Osteocyte (in vitro differentiated cells): ENCODE data around the gene MFAP3L. TPM values are rescaled to one million over a fixed set of nuclear protein-coding genes. Genes with fewer than 3 reads are reported as not detected.

Experiments used
- DNase-seq: peaks from one replicate; pipeline ENCODE4 v3.0.0; 2021; ENCODE audit warnings: mixed read lengths; ENCODE audit not compliant: unreplicated experiment; ENCODE audit errors: extremely low spot score
- H3K27ac Mint-ChIP-seq: one replicate; pipeline ENCODE4 v1.8.0; 2021; ENCODE audit warnings: mild to moderate bottlenecking, mixed read lengths; ENCODE audit not compliant: unreplicated experiment
- H3K27me3 Mint-ChIP-seq: one replicate; pipeline ENCODE4 v1.8.0; 2021; ENCODE audit warnings: mixed read lengths; ENCODE audit not compliant: unreplicated experiment
- H3K36me3 Mint-ChIP-seq: one replicate; pipeline ENCODE4 v1.8.0; 2021; ENCODE audit warnings: mixed read lengths; ENCODE audit not compliant: unreplicated experiment
- H3K4me1 Mint-ChIP-seq: one replicate; pipeline ENCODE4 v1.8.0; 2021; ENCODE audit warnings: mixed read lengths; ENCODE audit not compliant: unreplicated experiment
- H3K4me3 Mint-ChIP-seq: one replicate; pipeline ENCODE4 v1.8.0; 2021; ENCODE audit warnings: mild to moderate bottlenecking, moderate library complexity, mixed read lengths; ENCODE audit not compliant: unreplicated experiment
- H3K9me3 Mint-ChIP-seq: one replicate; pipeline ENCODE4 v1.8.0; 2021; ENCODE audit warnings: mixed read lengths; ENCODE audit not compliant: unreplicated experiment
- CTCF ChIP-seq: fragments of 200-600 bp; sonication (generic); IDR thresholded peaks from 2 replicates; pipeline ENCODE4 v1.5.0; 2021; ENCODE audit warnings: antibody characterized with exemption, mild to moderate bottlenecking, moderate library complexity
- total RNA-seq: library from RNA; stranded (reverse); gene quantifications from 2 replicates; pipeline ENCODE4 v1.2.1, GENCODE V29; 2021

The MFAP3L gene
- total RNA-seq, 1 donor from 2014 or later, result 2.5 TPM

- TF ChIP-seq CTCF, result no peak
- no peak for DNase-seq
- Mint-ChIP-seq H3K27ac (no peak overlapping the region), H3K4me3 (no peak overlapping the region), H3K36me3 (peaks cover 14% of the 10 kb centered on the region), H3K4me1 (no peaks in the 10 kb centered on the region), H3K27me3 (no peaks in the 10 kb centered on the region), H3K9me3 (no peaks in the 10 kb centered on the region)
These were observed 32.6 kb upstream of the MFAP3L start for GRCh38 chr4:170058826-170059225.

- Mint-ChIP-seq H3K27ac (no peak overlapping the region), H3K9me3 (no peaks in the 10 kb centered on the region), H3K27me3 (no peaks in the 10 kb centered on the region), H3K4me1 (no peaks in the 10 kb centered on the region), H3K36me3 (peaks cover 11% of the 10 kb centered on the region), H3K4me3 (no peak overlapping the region)
- DNase-seq, result no peak
- no peak for TF ChIP-seq CTCF
These were observed 31.7 kb upstream of the MFAP3L start for GRCh38 chr4:170057866-170058265.

DNA sequence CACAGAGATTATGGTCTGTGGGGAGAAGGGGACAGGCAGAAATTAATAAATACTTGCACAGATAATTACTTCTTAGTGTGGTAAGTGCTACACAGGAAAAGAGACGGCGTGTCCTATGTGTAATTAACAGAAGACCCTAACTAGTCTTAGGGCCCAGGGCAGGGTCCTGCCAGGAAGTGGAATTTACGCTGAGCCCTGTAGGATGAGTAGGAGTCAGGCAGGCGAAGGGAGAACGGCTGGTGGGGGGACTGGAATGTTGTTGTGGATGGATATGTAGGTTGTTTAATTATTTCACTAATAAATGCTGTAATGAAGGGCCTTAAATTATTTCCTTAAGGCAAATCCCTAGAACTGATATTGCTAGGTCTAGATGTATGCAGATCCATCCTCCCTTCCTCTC, 26.7 kb upstream of the MFAP3L start:
- Mint-ChIP-seq H3K27me3 (peaks cover 10% of the 10 kb centered on the region), H3K36me3 (no peaks in the 10 kb centered on the region), H3K27ac (no peak overlapping the region), H3K4me3 (no peak overlapping the region), H3K4me1 (peaks cover 3% of the 10 kb centered on the region), H3K9me3 (no peaks in the 10 kb centered on the region)
- TF ChIP-seq CTCF, result no peak
- no peak for DNase-seq

DNA sequence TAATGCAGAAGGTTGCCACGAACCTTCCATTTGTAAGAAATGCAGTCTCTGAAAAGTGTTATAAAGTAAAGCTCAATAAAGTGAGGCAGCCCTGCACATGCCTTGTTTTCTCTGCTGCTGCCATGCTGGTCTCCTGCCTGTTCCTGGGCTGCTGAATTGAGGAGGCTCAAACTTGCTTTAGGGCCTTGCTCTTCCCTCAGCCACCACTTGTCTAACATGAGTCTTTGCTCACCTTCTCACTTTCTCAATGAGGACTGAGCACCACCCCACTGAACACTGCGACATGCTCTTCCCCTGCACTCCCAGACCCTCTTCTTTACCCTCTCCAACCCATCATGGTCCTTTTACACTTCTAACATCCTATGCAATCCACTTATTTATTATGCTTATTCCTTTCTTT, 25.2 kb upstream of the MFAP3L start:
- no peaks in the 10 kb centered on the region for H3K9me3 Mint-ChIP-seq
- DNase-seq, result no peak
- H3K27ac Mint-ChIP-seq, result no peak overlapping the region
- TF ChIP-seq CTCF, result no peak
- H3K4me3 Mint-ChIP-seq, result no peak overlapping the region
- peaks cover 3% of the 10 kb centered on the region for H3K4me1 Mint-ChIP-seq
- H3K27me3 Mint-ChIP-seq, result peaks cover 11% of the 10 kb centered on the region
- no peaks in the 10 kb centered on the region for H3K36me3 Mint-ChIP-seq

DNA sequence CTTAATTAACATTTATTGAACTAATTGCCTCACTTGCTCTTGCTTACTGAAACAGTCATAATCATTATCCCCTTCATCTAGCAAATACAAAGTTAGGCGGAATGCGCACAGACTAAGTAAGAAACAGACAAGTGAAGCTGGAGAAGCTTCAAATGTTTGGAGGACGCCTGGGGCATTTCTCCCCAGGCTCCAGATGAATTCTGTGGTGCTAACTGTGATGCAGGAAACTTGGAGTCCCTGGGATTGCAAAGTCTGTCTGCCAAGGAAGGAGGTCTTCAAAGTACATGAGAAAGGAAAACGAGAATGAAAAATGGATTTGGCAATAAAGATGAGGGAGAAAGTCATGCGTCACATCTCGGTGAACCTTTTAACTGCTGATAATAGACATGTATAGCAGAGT, 23.6 kb upstream of the MFAP3L start:
- no peak overlapping the region for H3K27ac Mint-ChIP-seq
- H3K4me3 Mint-ChIP-seq, result no peak overlapping the region
- H3K27me3 Mint-ChIP-seq, result peaks cover 11% of the 10 kb centered on the region
- H3K36me3 Mint-ChIP-seq, result no peaks in the 10 kb centered on the region
- H3K4me1 Mint-ChIP-seq, result peaks cover 3% of the 10 kb centered on the region
- H3K9me3 Mint-ChIP-seq, result no peaks in the 10 kb centered on the region
- no peak for TF ChIP-seq CTCF
- DNase-seq, result no peak
